ENCODE results near the gene FBRSL1. TPM values are rescaled to one million over a fixed set of nuclear protein-coding genes. Genes with fewer than 3 reads are reported as not detected.

Gene FBRSL1
- total and polyA plus RNA-seq, 2 donors from 2014 or later, result 23.8 to 44.7 TPM

GRCh38 chr12:132508860-132509732, 19.1 kb downstream of the FBRSL1 start:
- FAIRE-seq (no peak), DNase-seq (no peak)
- Histone ChIP-seq H3K9me3 (ENCODE audit: control insufficient read depth in 2 of 3, insufficient read depth in 1 of 3, low read length in 3 of 3) (no peaks in the 10 kb centered on the region), H3K4me3 (ENCODE audit: low read length in 3 of 3) (no peak overlapping the region), H3K9ac (ENCODE audit: low read length in 3 of 3) (no peak overlapping the region), H3K36me3 (ENCODE audit: control insufficient read depth in 2 of 3, insufficient read depth in 3 of 3, low read length in 3 of 3) (peaks cover 0 to 4% (median 0%) of the 10 kb centered on the region in 3 donors), H3K4me1 (ENCODE audit: control insufficient read depth in 2 of 3, insufficient read depth in 2 of 3, low read depth in 1 of 3, low read length in 3 of 3) (peaks cover 0 to 38% (median 13%) of the 10 kb centered on the region in 3 donors), H3K27ac (ENCODE audit: low read depth in 2 of 2, low read length in 2 of 2) (no peak overlapping the region), H3K27me3 (ENCODE audit: control insufficient read depth, insufficient read depth, low read length) (no peaks in the 10 kb centered on the region)
- intact Hi-C loops (cut with DNase I), result no loop called here
- TF ChIP-seq CTCF (IDR thresholded peaks at IDR 0.05; ENCODE audit: borderline replicate concordance, extremely low read depth, insufficient read depth), result no peak

GRCh38 chr12:132510111-132510724, 20.3 kb downstream of the FBRSL1 start:
- no peak overlapping the region for H3K27ac ChIP-seq (ENCODE audit: low read depth in 2 of 2, low read length in 2 of 2)
- H3K27me3 ChIP-seq (ENCODE audit: control insufficient read depth, insufficient read depth, low read length), result no peaks in the 10 kb centered on the region
- DNase-seq (no peak), FAIRE-seq (no peak)
- peaks cover 0 to 4% (median 0%) of the 10 kb centered on the region in 3 donors for H3K36me3 ChIP-seq (ENCODE audit: control insufficient read depth in 2 of 3, insufficient read depth in 3 of 3, low read length in 3 of 3)
- peaks cover 0 to 33% (median 12%) of the 10 kb centered on the region in 3 donors for H3K4me1 ChIP-seq (ENCODE audit: control insufficient read depth in 2 of 3, insufficient read depth in 2 of 3, low read depth in 1 of 3, low read length in 3 of 3)
- H3K9me3 ChIP-seq (ENCODE audit: control insufficient read depth in 2 of 3, insufficient read depth in 1 of 3, low read length in 3 of 3), result no peaks in the 10 kb centered on the region
- intact Hi-C loops (cut with DNase I), result no loop called here
- H3K4me3 ChIP-seq (ENCODE audit: low read length in 3 of 3), result no peak overlapping the region
- TF ChIP-seq CTCF (IDR thresholded peaks at IDR 0.05; ENCODE audit: borderline replicate concordance, extremely low read depth, insufficient read depth), result no peak
- no peak overlapping the region for H3K9ac ChIP-seq (ENCODE audit: low read length in 3 of 3)

GRCh38 chr12:132510746-132511477, 21.0 kb downstream of the FBRSL1 start:
- H3K4me3 ChIP-seq (ENCODE audit: low read length in 3 of 3), result no peak overlapping the region
- FAIRE-seq, result no peak
- no peak for DNase-seq

More at GRCh38 chr12:132510746-132511477, 21.0 kb downstream of the FBRSL1 start:
- Histone ChIP-seq H3K27ac (ENCODE audit: low read depth in 2 of 2, low read length in 2 of 2) (no peak overlapping the region), H3K36me3 (ENCODE audit: control insufficient read depth in 2 of 3, insufficient read depth in 3 of 3, low read length in 3 of 3) (peaks cover 0 to 4% (median 0%) of the 10 kb centered on the region in 3 donors), H3K9me3 (ENCODE audit: control insufficient read depth in 2 of 3, insufficient read depth in 1 of 3, low read length in 3 of 3) (no peaks in the 10 kb centered on the region), H3K4me1 (ENCODE audit: control insufficient read depth in 2 of 3, insufficient read depth in 2 of 3, low read depth in 1 of 3, low read length in 3 of 3) (peaks cover 0 to 27% (median 5%) of the 10 kb centered on the region in 3 donors), H3K9ac (ENCODE audit: low read length in 3 of 3) (no peak overlapping the region), H3K27me3 (ENCODE audit: control insufficient read depth, insufficient read depth, low read length) (no peaks in the 10 kb centered on the region)
- no peak for TF ChIP-seq CTCF (IDR thresholded peaks at IDR 0.05; ENCODE audit: borderline replicate concordance, extremely low read depth, insufficient read depth)
- intact Hi-C loops (cut with DNase I), result no loop called here
